LNCAP (cell line): ENCODE measurements around the gene USP32.

Experiments
- CTCF ChIP-seq: fragments of 450-650 bp; IDR thresholded peaks from 2 replicates; pipeline ENCODE4 v1.5.1; 2017; ENCODE audit warnings: mild to moderate bottlenecking

The USP32 gene

DNA sequence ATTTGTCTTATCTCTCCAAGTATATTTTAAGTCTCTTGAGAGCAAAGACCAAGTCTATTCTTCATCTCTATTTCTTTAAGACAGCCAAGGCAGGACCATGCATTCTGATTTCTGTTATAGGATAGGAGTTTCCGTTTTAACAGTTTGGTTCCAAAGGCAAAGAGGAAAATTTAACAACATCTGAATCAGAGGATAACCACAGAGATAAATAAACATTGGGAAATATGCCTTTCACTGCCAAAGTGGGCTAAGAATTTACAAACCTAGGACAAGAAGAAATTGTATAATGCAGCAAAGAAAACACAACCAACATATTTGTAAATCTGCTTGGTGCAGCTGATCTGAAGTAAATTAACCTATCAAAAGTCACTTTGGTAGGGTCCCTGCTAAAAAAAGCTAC is 37.7 kb downstream of the USP32 start:
- TF ChIP-seq CTCF: no peak

- TF ChIP-seq CTCF: no peak
Observed at GRCh38 chr17:60353773-60354172, 38.2 kb downstream of the USP32 start.

GRCh38 chr17:60352569-60352968 is 39.4 kb downstream of the USP32 start:
- TF ChIP-seq CTCF: no peak

DNA sequence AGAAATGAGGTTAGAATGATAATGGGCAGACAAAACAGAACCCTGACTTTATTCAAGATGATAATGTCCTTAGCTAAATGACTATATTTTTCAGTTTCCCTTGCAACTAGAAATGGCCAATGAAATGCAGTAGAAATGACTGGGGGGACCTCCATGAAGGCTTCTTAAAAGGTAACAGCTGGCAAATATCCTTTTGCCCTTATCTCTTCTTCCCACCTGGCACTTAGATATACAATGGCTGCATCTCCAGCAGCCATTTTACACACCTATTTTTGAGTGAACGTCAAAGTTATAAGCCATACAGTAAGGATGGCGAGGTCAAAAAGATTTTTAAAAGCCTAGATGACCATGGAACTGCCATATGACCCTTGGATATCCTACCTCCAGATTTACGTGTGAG is 39.9 kb downstream of the USP32 start:
- no peak for TF ChIP-seq CTCF

DNA sequence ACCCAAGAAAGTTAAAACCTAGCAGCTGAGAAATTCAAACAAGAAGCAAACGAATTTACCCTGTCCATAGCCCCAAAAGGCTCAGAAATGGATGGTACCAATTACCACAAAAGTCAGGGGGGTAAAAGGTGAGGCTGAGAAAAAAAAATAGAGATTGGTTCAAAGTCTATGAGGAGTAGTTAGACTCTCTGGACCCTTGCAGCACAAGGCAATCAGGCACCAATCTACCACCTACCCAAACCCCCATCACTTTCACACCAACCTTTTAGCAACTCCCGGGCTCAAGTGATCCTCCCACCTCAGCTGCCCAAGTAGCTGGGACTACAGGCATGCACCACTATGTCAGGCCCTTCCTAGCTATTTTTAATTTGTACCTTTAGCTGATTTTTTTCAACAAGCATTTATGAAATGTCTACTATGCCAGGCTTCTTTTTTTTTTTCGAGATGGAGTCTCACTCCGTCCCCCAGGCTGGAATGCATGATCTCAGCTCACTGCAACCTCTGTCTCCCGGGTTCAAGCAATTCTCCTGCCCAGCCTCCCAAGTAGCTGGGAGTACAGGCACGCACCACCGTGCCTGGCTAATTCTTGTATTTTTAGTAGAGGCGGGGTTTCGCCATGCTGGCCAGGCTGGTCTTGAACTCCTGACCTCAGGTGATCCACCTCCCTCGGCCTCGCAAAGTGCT is 40.8 kb downstream of the USP32 start:
- no peak for TF ChIP-seq CTCF

DNA sequence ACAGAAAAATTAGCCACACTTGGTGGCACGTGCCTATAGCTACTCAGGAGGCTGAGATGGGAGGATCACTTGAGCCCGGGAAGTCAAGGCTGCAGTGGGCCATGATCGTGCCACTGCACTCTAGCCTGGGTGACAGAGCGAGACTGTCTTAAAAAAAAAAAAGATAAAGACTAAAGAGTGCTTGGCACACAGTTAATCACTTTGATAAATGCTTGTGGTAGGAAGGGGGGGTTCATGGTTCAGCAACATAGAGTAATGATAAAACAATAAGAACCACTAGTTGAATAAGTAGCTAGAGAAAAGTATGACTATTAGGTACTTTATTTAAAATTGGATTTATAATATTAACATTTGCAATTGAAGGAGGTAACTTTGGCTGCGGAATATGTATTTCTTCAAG is 43.3 kb downstream of the USP32 start:
- no peak for TF ChIP-seq CTCF

DNA sequence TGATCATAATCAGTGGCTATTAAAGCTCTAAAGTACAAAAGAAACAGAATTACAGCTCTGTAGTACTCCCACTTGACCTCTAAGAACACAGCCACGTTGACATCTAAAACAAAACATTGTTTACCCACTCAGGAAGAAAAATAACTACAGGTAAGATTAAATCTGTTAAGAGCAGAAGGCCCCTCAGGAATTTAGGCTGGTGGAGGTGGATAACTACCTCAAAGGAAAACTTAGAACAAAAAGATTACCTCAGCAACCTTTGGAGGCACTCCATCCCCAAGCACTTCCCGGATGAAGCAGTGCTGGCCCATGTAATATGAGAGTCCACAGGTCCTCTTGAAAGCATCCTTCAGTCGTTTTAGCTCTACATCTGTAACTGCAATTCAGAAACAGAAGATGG is 46.7 kb downstream of the USP32 start:
- TF ChIP-seq CTCF: no peak

DNA sequence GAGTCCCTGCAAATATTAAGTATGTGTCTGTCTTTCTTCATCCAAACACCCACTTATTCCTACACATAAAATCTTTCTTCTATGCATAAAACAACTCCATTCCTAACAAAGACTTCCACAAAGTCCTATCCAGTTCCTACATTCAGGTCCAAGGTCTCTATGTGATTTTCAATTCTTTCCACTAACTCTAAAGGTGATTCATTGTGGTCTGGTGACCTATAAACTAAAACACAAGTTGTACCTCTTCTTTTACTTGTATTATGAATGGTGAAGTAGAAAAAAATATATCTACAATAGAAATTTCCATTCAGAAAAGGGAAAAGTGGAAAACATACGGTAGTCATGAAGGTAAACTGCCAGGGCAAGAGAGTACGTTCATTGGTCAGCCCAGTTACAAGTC is 56.6 kb downstream of the USP32 start:
- TF ChIP-seq CTCF: no peak
